Thyroid gland (tissue), 4 donors: ENCODE results near the gene BBS7.

Source experiments
- CTCF ChIP-seq, 6 experiments: fragments of 200-600 bp in 3 of 6; fragments of 450-650 bp in 3 of 6; sonication (generic) in 3 of 6; IDR thresholded peaks; one replicate each; pipeline ENCODE4 v1.5.1; 2016 to 2019; ENCODE audit warnings: antibody characterized with exemption in 6 of 6, mild to moderate bottlenecking in 2 of 6, inconsistent platforms in 1 of 6, moderate library complexity in 1 of 6
- POLR2A ChIP-seq, 2 donors: fragments of 450-650 bp; IDR thresholded peaks; one replicate each; pipeline ENCODE4 v1.6.1; 2017; ENCODE audit warnings: antibody characterized with exemption in 2 of 2, mild to moderate bottlenecking in 2 of 2, moderate library complexity in 1 of 2

GRCh38 chr4:121778991-121779628, 91.2 kb downstream of the BBS7 start:
- TF ChIP-seq CTCF (IDR thresholded peaks at IDR 0.05), result no peak
- TF ChIP-seq POLR2A (IDR thresholded peaks at IDR 0.05), result no peak
